Adipose tissue (tissue), 3 donors: ENCODE results near the gene KIAA0408. TPM values are rescaled to one million over a fixed set of nuclear protein-coding genes. Genes with fewer than 3 reads are reported as not detected.
"Not testable (repeated sequence)": the region's sequence is repeated elsewhere in the genome, so short reads cannot be mapped to it uniquely, and the experiment has no call there.

Source experiments
- H3K27ac ChIP-seq: one replicate; pipeline ENCODE4 v1.5.1; 2013; ENCODE audit warnings: low read depth, low read length
- WGBS, 3 donors: extraction: QIAGEN DNeasy Blood & Tissue Kit; methylation state at CpG; one replicate each; pipeline ENCODE4 v1.1.7; 2013; 5-methylcytosine and 5-hydroxymethylcytosine counted together
- polyA plus RNA-seq, 3 donors: library from polyadenylated mRNA; stranded (reverse); fragments of 200-250 nt; gene quantifications; one replicate each; pipeline ENCODE4 v1.2.3, GENCODE V29; 2013
- donor health status: healthy with polysubstance abuse.
- donor health status: Bipolar disorder and iron deficiency.
- donor health status: healthy.

Gene KIAA0408
- polyA plus RNA-seq, 3 donors = 0.43 to 10.8 (median 4.9) TPM

DNA sequence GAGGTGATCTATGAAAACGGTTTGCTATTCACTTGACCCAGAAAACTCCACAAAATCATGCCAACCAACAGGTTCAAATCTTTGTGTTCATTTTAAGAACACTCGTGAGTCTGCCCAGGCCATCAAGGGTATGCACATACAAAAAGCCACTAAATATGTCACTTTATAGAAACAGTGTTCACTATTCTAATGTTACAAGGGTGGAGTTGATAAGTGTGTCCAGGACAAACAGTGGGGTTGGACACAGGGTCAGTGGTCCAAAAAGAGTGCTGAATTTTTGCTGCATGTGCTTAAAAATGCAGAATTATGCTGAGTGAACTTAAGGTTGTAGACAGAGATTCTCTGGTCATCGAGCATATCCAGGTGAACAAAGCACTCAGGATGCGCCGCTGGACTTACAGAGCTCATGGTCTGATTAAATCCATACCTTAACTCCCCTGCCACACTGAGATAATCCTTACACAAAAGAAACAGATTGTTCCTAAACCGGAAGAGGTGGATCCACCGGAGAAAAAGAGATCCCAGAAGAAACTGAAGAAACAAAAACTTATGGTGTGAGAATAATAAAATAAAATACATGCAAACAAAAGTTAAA, 23.5 kb downstream of the KIAA0408 start:
- 85 to 88% (median 85%) methylated on average over 7 of the region's 7 CpGs for WGBS, 3 donors
- H3K27ac ChIP-seq = no peak overlapping the region

DNA sequence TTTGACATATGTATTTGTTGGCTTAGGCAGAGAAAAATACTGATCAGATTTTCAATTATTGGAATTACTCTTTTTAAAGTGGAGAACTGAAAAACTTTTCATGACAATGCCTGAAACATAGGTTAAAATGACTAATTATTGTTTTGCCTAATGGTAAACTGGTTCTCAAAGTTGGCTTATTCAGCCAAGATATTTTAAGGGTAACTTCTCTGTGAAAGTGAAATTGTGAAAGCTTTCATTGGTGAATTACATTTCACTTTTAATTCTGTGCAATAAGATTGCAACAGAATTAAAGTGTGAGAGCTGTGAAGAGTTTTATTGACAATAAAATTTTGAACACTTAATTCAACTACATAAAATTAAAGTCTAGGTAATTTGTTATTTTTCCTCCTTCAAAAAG, 24.5 kb downstream of the KIAA0408 start:
- no peak overlapping the region for H3K27ac ChIP-seq

DNA sequence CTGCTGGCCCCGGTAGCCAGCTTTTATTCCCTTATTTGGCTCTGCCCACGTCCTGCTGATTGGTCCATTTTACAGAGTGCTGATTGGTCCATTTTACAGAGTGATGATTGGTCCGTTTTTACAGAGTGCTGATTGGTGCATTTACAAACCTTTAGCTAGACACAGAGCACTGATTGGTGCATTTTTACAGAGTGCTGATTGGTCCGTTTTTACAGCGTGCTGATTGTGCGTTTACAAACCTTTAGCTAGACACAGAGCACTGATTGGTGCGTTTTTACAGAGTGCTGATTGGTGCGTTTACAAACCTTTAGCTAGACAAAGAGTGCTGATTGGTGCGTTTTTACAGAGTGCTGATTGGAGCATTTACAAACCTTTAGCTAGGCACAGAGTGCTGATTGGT, 30.6 kb downstream of the KIAA0408 start:
- WGBS, 3 donors = 71 to 90% (median 82%) methylated on average over 9 of the region's 9 CpGs
- not testable (repeated sequence) for H3K27ac ChIP-seq

DNA sequence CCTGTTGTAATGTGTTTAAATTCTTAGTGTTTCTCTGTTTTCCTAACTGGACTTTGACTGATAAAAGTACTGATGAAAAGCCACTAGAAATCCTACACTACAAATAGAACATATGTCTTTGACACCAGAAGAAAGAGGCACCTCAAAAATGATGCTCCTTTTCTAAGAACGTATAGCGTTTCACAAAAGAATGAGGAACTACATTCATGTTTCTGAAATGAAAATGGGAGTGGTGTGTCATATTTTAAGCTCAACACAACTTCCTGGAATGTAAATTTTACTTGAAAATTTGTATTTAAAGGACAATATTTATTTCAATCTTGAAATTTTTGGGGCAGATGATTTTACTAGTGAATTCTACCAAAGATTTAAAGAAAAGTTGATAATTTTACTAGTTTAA, 35.3 kb downstream of the KIAA0408 start:
- H3K27ac ChIP-seq = no peak overlapping the region
- WGBS, 3 donors = 42 to 71% (median 53%) methylated on average over 2 of the region's 2 CpGs

DNA sequence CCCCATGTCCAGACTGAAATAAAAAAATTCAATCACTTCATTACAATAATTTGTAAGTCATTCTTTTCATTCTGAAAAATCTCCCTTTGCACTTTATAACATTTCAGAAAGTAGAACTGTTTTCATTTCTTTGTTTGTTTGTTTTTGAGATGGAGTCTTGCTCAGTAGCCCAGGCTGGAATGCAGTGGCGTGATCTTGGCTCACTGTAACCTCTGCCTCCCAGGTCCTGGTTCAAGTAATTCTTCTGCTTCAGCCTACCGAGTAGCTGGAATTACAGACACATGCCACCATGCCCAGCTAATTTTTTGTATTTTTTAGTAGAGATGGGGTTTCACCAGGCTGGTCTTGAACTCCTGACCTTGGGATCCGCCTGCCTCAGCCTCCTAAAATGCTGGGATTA, 38.0 kb downstream of the KIAA0408 start:
- WGBS, 3 donors = 56 to 75% (median 57%) methylated on average over 3 of the region's 3 CpGs
- H3K27ac ChIP-seq = not testable (repeated sequence)

DNA sequence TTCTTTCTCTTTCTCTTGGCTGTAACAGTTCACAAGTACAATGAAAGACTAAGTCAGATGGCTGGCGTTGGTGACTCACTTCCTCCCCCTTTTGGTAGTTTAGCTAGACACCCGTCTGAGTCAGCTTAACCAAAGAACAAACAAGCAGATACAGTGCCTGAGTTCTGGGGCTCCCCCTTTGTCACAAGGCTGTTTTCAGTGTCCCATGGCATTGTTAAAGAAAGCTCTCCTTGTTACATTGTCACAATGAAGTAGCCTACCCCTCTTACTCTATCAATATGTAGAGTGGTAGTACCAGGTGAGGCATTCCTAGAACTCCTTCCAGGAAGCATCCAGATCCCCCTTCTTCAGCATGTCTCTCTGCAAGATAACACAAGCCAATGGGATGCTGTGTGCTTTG, 38.6 kb downstream of the KIAA0408 start:
- WGBS, 3 donors = 0 to 3% (median 0%) methylated on average over 2 of the region's 2 CpGs
- H3K27ac ChIP-seq = no peak overlapping the region

DNA sequence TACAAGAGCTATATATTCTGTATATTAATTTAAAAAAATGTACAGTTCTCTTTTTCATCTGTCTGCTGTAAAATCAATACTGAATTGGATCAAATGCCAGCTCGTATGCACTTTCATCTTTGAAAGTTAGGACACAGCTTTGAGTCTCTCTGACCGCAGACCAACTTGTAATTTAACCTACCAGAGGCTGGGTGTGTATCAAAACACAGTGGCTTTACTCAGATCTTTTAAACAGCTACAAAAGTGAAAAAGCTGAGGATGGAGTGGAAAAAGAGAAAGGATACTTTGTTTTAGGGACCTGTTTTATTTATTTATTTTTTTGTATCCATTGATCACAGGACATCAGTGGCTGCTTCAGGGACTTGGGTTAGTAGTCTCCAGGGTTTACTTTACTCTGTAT, 44.1 kb downstream of the KIAA0408 start:
- 76 to 92% (median 85%) methylated on average over 2 of the region's 2 CpGs for WGBS, 3 donors
- no peak overlapping the region for H3K27ac ChIP-seq

DNA sequence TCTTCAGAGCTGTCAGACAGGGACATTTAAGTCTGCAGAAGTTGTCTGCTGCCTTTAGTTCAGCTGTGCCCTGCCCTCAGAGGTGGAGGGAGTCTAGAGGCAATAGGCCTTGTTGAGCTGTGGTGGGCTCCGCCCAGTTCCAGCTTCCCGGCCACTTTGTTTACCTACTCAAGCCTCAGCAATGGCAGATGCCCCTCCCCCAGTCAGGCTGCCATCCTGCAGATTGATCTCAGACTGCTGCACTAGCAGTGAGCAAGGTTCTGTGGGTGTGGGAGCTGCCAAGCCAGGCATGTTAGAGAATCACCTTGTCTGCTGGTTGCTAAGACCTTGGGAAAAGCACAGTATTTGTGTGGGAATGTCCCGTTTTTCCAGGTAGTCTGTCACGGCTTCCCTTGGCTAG, 46.1 kb downstream of the KIAA0408 start:
- WGBS, 3 donors = 47 to 78% (median 75%) methylated on average over 4 of the region's 4 CpGs
- H3K27ac ChIP-seq = not testable (repeated sequence)

DNA sequence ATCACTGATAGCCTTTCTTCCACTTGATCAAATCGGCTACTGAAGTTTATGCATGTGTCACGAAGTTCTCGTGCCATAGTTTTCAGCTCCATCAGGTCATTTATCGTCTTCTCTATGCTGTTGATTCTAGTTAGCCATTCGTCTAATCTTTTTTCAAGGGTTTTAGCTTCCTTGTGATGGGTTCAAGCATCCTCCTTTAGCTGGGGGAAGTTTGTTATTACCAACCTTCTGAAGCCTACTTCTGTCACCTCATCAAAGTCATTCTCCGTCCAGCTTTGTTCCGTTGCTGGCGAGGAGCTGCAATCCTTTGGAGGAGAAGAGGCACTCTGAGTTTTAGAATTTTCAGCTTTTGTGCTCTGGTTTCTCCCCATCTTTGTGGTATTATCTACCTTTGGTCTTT, 47.2 kb downstream of the KIAA0408 start:
- H3K27ac ChIP-seq = not testable (repeated sequence)
- WGBS, 3 donors = 94 to 95% (median 95%) methylated on average over 8 of the region's 8 CpGs

Other genes starting within 250 kb of the KIAA0408 start
- 10 to 100 TPM; 12.0 to 60.3 (median 34.3) TPM for gene RNF146, start 192.5 kb downstream of the KIAA0408 start, polyA plus RNA-seq
- gene ECHDC1, start 115.8 kb downstream of the KIAA0408 start, polyA plus RNA-seq = 100 to 1,000 TPM in 1 of 3 donors, 10 to 100 TPM in 2; 27.1 to 121 (median 77.8) TPM
- under 1 TPM in 2 of 3 donors, not detected in 1; 0.05 to 0.07 TPM for gene C6orf58, start 117.8 kb upstream of the KIAA0408 start, polyA plus RNA-seq